A549 (cell line): ENCODE measurements around the gene BCAS4.

Experiments
- CTCF ChIP-seq: fragments of >200 bp; sonication (Bioruptor Twin); formaldehyde crosslinking; IDR thresholded peaks from 3 replicates; pipeline ENCODE4 v1.5.1; 2016
- EP300 ChIP-seq, 2 experiments: fragments of >200 bp; sonication (Bioruptor Twin); formaldehyde crosslinking; IDR thresholded peaks; 2 replicates in 1 of 2; 3 replicates in 1 of 2; pipeline ENCODE4 v1.6.1; 2016 to 2017
- HEYL ChIP-seq: fragments of 250-450 bp; sonication (Bioruptor Pico); IDR thresholded peaks from 2 replicates; pipeline ENCODE4 v1.8.0; 2021; ENCODE audit warnings: mild to moderate bottlenecking, moderate library complexity
- POLR2A ChIP-seq: IDR thresholded peaks from 2 replicates; pipeline ENCODE4 v1.6.1; 2012; ENCODE audit warnings: mild to moderate bottlenecking, low read length
- RAD21 ChIP-seq, 2 experiments: fragments of >200 bp in 1 of 2; sonication (Bioruptor Twin) in 1 of 2; formaldehyde crosslinking in 1 of 2; IDR thresholded peaks in 1 of 2; conservative IDR thresholded peaks in 1 of 2; 2 replicates in 1 of 2; 3 replicates in 1 of 2; pipeline ENCODE4 v1.6.1; 2012 to 2018; ENCODE audit warnings: inconsistent platforms in 1 of 2
- REST ChIP-seq: fragments of 200-600 bp; sonication (generic); IDR thresholded peaks from 2 replicates; pipeline ENCODE4 v1.6.1; 2016; ENCODE audit warnings: antibody characterized with exemption, mild to moderate bottlenecking, moderate library complexity
- RFX5 ChIP-seq: fragments of 450-650 bp; IDR thresholded peaks from 2 replicates; pipeline ENCODE4 v1.7.1; 2014; ENCODE audit warnings: antibody characterized with exemption, mild to moderate bottlenecking, moderate library complexity

GRCh38 chr20:50788045-50788991 lies 6.5 kb upstream of the BCAS4 start:
- TF ChIP-seq EP300 (IDR thresholded peaks at IDR 0.05) (no peak), HEYL (CRISPR knock-in tag) (no peak), CTCF (peak; percentile 97), RAD21 (conservative IDR thresholded peaks at IDR 0.05 in 1 of 2, IDR thresholded peaks at IDR 0.05 in 1 of 2) (peak; percentile 99), POLR2A (no peak), RFX5 (no peak), REST (no peak)
